Measurements from ENCODE around the gene ABHD3. TPM values are rescaled to one million over a fixed set of nuclear protein-coding genes. Genes with fewer than 3 reads are reported as not detected.

The ABHD3 gene
- total RNA-seq, 2 experiments from 2014 or later: 17.8 to 18.0 TPM

- no peak for TF ChIP-seq CTCF (IDR thresholded peaks at IDR 0.05)
- POLR2A ChIA-PET: no interaction called here
- Mint-ChIP-seq H3K27ac (no peak overlapping the region), H3K36me3 (ENCODE audit: low read depth) (peaks cover 2% of the 10 kb centered on the region), H3K4me1 (ENCODE audit: low read depth) (peaks cover 6% of the 10 kb centered on the region), H3K27me3 (no peaks in the 10 kb centered on the region), H3K9me3 (no peaks in the 10 kb centered on the region), H3K4me3 (no peak overlapping the region)
- intact Hi-C loops (cut with micrococcal nuclease): no loop called here
- CTCF ChIA-PET: no interaction called here
- no peak for DNase-seq
- ATAC-seq: no peak
Measured at GRCh38 chr18:21672521-21673267, 31.9 kb downstream of the ABHD3 start.

GRCh38 chr18:21669736-21670285 lies 34.8 kb downstream of the ABHD3 start:
- no peak for ATAC-seq
- no peak for DNase-seq
- no peaks in the 10 kb centered on the region for H3K4me1 Mint-ChIP-seq (ENCODE audit: low read depth)
- intact Hi-C loops (cut with micrococcal nuclease): no loop called here
- no peaks in the 10 kb centered on the region for H3K36me3 Mint-ChIP-seq (ENCODE audit: low read depth)
- no peak for TF ChIP-seq CTCF (IDR thresholded peaks at IDR 0.05)
- no peaks in the 10 kb centered on the region for H3K27me3 Mint-ChIP-seq
- H3K4me3 Mint-ChIP-seq: no peak overlapping the region
- no peaks in the 10 kb centered on the region for H3K9me3 Mint-ChIP-seq
- H3K27ac Mint-ChIP-seq: no peak overlapping the region
- CTCF ChIA-PET: interaction anchor here (0.9 kb wide), 1 partner anchor 69 kb away, joined by 3 read pairs; the partner anchor contains the start of gene ESCO1
- POLR2A ChIA-PET: interaction anchor here (0.6 kb wide), 1 partner anchor 117 kb away, joined by 4 read pairs; no protein-coding TSS in a partner anchor

GRCh38 chr18:21664069-21664468 lies 40.5 kb downstream of the ABHD3 start:
- peaks cover 4% of the 10 kb centered on the region for H3K4me1 Mint-ChIP-seq (ENCODE audit: low read depth)
- H3K36me3 Mint-ChIP-seq (ENCODE audit: low read depth): peaks cover 6% of the 10 kb centered on the region
- H3K9me3 Mint-ChIP-seq: no peaks in the 10 kb centered on the region
- intact Hi-C loops (cut with micrococcal nuclease): no loop called here
- ChIA-PET POLR2A (no interaction called here), CTCF (interaction anchor here (1.0 kb wide), 1 partner anchor 64 kb away, joined by 3 read pairs; the partner anchor contains the start of gene ESCO1)
- H3K27ac Mint-ChIP-seq: no peak overlapping the region
- no peak for ATAC-seq
- no peak overlapping the region for H3K4me3 Mint-ChIP-seq
- no peak for DNase-seq
- H3K27me3 Mint-ChIP-seq: no peaks in the 10 kb centered on the region
- no peak for TF ChIP-seq CTCF (IDR thresholded peaks at IDR 0.05)

GRCh38 chr18:21663578-21663977 lies 41.0 kb downstream of the ABHD3 start:
- no peak overlapping the region for H3K4me3 Mint-ChIP-seq
- DNase-seq (no peak), ATAC-seq (no peak)
- intact Hi-C loops (cut with micrococcal nuclease): no loop called here
- CTCF ChIA-PET: interaction anchor here (1.0 kb wide), 1 partner anchor 63 kb away, joined by 3 read pairs; the partner anchor contains the start of gene ESCO1
- no peak overlapping the region for H3K27ac Mint-ChIP-seq
- POLR2A ChIA-PET: no interaction called here
- no peaks in the 10 kb centered on the region for H3K9me3 Mint-ChIP-seq
- peaks cover 6% of the 10 kb centered on the region for H3K36me3 Mint-ChIP-seq (ENCODE audit: low read depth)
- H3K27me3 Mint-ChIP-seq: no peaks in the 10 kb centered on the region
- peaks cover 4% of the 10 kb centered on the region for H3K4me1 Mint-ChIP-seq (ENCODE audit: low read depth)
- no peak for TF ChIP-seq CTCF (IDR thresholded peaks at IDR 0.05)

- ChIA-PET POLR2A (no interaction called here), CTCF (no interaction called here)
- DNase-seq (no peak), ATAC-seq (no peak)
- Mint-ChIP-seq H3K4me1 (ENCODE audit: low read depth) (peaks cover 4% of the 10 kb centered on the region), H3K27ac (no peak overlapping the region), H3K27me3 (no peaks in the 10 kb centered on the region), H3K9me3 (no peaks in the 10 kb centered on the region), H3K36me3 (ENCODE audit: low read depth) (peaks cover 6% of the 10 kb centered on the region), H3K4me3 (no peak overlapping the region)
- TF ChIP-seq CTCF (IDR thresholded peaks at IDR 0.05): no peak
- intact Hi-C loops (cut with micrococcal nuclease): no loop called here
Measured at GRCh38 chr18:21662581-21662980, 42.0 kb downstream of the ABHD3 start.

Data from activated CD8-positive, alpha-beta T cell treated with anti-CD3 and anti-CD28 coated beads for 36 hours (primary cell).